GM18951 (cell line): ENCODE data around the gene DPYSL4.
"Not testable (repeated sequence)": the region's sequence is repeated elsewhere in the genome, so short reads cannot be mapped to it uniquely, and the experiment has no call there.

Experiments used
- POLR2A ChIP-seq: IDR thresholded peaks from 4 replicates; pipeline ENCODE4 v1.6.1; 2011; ENCODE audit warnings: mild to moderate bottlenecking; ENCODE audit not compliant: insufficient read length, insufficient read depth; ENCODE audit errors: extremely low read depth
- in situ Hi-C: fragments of 300-500 bp; cut with MboI; formaldehyde crosslinking; loops from one replicate; pipeline ENCODE4 v1.12.0; 2022; ENCODE audit warnings: low sequenced_read_pairs, mixed read lengths, inconsistent platforms; ENCODE audit not compliant: unreplicated experiment

Gene DPYSL4

DNA sequence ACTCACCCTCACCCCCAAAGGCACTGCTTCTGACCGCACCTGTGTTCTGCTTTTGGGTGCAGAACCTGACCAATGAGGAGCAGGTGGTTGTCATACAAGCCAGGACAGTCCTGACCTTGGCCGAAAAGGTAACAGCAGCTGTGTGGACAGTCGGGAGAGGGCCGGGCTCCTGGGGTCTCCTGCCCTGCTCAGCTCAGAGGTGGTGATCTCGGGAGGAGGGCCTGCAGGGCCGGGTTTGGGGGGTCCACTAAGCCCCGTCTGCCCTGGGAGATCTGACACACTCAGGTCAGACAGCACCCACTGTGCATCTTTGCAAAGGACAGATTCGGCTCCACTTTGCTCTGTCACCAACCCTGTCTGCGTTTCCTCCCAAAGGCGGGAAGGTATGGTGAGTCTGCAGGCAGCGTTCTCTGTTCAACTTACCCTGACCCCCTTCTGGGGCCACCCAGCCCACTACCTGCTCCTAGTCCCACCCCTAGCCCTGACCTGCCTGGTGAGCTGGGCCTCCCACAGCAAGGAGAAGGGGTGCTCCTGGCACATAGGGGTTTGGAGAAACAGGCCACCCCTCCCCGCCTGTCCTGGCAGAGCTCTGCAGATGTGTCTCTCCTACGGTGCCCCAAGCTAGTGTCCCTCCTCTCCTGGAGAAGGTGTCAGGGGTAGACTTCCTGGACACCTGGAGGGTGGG, 33.7 kb upstream of the DPYSL4 start:
- in situ Hi-C loops = no loop called here

DNA sequence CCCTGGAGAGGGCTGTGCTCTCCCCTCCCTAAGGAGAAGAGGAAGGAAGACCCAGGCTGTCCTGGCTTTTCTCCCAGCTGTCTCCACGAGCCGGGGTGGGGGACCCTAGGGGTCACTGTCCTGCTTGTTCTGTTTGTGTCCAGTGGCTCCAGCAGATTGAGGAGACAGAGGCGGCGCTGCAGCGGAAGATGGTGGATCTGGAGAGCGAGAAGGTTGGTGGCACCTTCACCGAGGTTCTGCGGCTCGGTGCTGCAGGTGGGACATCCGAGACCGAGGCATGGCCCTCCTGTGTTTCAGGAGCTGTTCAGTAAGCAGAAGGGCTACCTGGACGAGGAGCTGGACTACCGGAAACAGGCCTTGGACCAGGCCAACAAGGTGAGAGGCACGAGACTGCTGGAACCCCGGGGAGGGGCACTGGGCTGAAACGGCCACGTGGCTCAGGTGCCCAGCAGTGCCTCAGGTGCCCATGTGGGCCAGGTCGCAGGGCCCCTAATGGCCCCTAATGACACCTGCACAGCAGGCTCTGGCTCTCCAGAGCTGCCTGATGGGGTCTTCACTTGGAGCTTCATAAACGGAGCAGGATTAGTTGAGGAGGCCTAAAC, 33.0 kb upstream of the DPYSL4 start:
- in situ Hi-C loops = no loop called here
- TF ChIP-seq POLR2A = no peak

More for the DNA sequence above, 33.7 kb upstream of the DPYSL4 start:
- TF ChIP-seq POLR2A = no peak

- no peak for TF ChIP-seq POLR2A
- in situ Hi-C loops = no loop called here
Measured at GRCh38 chr10:132154440-132154839, 32.3 kb upstream of the DPYSL4 start.

- TF ChIP-seq POLR2A = no peak
- in situ Hi-C loops = no loop called here
Measured at GRCh38 chr10:132154931-132155330, 31.8 kb upstream of the DPYSL4 start.

DNA sequence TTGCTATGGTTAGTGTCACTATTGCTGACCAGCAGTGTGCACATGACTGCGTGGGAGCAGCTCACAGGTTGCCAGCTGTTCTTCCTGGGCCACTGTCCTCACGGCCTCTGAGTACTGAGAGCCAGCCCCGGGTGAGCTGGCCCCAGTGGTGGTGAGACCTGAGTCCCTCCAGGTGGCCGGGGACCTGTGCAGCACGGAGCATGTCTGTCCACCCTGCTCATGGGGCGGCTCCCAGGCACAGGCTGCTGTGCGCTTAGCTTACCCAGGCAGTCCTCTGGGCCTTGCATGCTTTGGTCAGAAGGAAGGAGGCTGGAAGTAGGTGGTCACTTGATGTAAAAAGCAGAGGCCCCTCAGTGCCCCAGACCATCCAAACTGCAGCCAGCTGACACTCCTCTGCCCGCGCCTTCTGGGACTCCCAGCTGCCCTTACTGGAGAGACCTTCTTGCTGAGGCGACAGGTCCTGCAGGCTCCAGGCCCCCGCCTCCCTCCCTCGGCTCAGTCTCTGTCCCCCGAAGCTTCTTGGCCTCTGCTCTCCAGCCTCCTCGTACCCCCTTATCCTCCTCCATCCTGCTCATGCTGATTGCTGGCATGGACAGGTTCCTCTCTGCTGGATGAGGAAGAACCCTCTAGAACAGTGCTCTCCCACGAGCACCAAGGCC, 30.9 kb upstream of the DPYSL4 start:
- no peak for TF ChIP-seq POLR2A
- in situ Hi-C loops = no loop called here

- in situ Hi-C loops = no loop called here
Measured at GRCh38 chr10:132156382-132156781, 30.4 kb upstream of the DPYSL4 start.

DNA sequence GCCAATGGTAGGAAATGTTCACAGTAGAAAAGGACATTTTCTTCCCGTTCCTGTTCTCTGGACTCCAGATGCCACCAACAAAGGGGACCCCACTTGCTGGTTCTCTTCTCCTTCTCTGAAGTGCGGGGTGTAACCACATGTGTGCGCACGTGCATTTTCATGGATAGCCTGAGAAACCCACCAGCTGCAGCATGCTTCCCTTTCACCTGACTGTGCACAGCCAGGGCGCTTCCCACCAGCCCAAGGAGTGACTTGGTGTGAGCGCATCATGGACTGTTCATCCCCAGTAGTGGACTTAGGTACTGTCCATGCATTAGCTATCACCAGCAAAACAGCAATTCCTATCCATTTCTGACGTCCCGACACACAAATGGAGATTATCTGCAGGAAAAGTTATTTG, 29.6 kb upstream of the DPYSL4 start:
- no peak for TF ChIP-seq POLR2A
- in situ Hi-C loops = no loop called here

More at GRCh38 chr10:132156382-132156781, 30.4 kb upstream of the DPYSL4 start:
- no peak for TF ChIP-seq POLR2A

DNA sequence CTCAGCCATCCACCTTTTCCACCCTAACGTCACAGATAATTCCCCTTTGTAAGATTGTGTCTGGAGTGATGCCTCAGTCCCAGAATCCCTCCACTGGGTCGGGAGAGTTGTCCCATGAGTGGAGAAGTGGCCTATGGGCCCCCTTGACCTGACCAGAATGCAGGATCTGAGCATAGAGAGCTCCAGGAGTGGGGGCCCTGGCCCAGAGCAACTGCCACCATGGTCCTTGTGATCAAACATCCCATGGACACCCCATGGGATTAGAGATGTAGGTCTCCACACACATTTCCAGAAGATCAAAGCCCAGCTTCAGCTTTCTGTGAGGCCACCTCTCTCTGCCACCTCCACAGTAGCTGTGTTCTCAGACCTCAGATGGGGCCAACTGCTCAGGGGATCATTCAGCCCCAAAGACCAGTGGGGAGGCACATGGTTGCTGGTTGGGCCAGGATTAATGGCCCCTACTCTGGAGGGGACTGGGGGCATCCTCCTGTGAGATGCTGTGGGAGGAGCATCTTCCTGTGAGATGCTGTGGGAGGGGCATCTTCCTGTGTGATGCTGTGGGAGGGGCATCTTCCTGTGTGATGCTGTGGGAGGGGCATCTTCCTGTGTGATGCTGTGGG, 28.5 kb upstream of the DPYSL4 start:
- in situ Hi-C loops = no loop called here
- TF ChIP-seq POLR2A = no peak

GRCh38 chr10:132158823-132159222, 27.9 kb upstream of the DPYSL4 start:
- in situ Hi-C loops = no loop called here
- TF ChIP-seq POLR2A = no peak

DNA sequence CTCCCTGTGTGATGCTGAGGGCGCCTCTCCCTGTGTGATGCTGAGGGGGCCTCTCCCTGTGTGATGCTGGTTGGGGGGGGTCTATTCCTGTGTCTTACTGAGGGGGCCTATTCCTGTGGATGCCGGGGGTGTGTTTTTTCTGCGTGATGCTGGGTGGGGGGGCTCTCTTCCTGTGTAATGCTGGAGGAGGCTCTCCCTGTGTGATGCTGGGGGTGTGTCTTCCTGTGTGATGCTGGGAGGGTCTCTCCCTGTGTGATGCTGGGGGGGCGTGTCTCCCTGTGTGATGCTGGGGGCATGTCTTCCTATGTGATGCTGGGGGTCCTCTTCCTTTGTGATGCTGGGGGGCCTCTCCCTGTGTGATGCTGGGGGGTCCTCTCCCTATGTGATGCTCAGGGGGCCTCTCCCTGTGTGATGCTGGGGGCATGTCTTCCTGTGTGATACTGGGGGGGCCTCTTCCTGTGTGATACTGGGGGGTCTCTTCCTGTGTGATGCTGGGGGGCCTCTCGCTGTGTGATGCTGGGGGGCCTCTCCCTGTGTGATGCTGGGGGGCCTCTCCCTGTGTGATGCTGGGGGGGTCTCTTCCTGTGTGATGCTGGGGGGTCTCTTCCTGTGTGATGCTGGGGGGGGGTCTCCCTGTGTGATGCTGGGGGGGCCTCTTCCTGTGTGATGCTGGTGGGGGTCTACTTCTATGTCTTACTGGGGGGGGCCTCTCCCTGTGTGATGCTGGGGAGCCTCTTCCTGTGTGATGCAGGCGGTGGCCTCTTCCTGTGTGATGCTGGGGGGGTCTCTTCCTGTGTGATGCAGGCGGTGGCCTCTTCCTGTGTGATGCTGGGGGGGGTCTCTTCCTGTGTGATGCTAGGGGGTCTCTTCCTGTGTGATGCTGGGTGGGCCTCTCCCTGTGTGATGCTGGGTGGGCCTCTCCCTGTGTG, 27.2 kb upstream of the DPYSL4 start:
- in situ Hi-C loops = not testable (repeated sequence)

DNA sequence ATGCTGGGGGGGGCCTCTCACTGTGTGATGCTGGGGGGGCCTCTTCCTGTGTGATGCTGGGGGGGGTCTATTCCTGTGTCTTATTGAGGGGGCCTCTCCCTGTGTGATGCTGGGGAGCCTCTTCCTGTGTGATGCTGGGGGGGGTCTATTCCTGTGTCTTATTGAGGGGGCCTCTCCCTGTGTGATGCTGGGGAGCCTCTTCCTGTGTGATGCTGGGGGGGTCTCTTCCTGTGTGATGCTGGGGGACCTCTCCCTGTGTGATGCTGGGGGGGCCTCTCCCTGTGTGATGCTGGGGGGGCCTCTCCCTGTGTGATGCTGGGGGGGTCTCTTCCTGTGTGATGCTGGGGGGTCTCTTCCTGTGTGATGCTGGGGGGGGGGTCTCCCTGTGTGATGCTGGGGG, 26.5 kb upstream of the DPYSL4 start:
- in situ Hi-C loops = not testable (repeated sequence)

- in situ Hi-C loops = not testable (repeated sequence)
Measured at GRCh38 chr10:132160834-132161622, 25.7 kb upstream of the DPYSL4 start.
